HG02678 (cell line): ENCODE results near the gene PLK5.

ENCODE experiments used
- ATAC-seq: cut with Tn5 transposase; IDR thresholded peaks from one replicate; pipeline ENCODE4 v1.9.1; 2021; ENCODE audit warnings: mild to moderate bottlenecking, moderate library complexity; ENCODE audit not compliant: unreplicated experiment

Gene PLK5

DNA sequence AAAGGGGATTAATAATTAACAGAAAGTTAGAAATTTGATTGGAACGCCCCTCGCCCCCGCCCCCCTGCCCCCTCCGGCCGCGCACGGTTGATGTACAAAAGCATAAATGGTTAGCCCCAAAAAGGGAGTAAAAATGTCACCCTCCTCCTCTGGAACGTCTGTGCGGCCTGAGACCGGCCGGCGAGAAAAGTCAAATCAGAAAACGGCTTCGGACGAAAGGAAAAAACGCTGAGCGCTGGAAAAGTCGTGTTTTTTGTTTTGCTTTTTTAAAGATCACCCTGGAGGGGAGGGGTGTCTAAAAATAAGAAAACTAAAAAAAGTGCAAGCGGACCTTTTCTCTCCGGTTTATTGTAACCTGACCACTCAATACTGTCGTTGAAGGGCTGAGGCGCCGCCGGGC lies 31.1 kb downstream of the PLK5 start:
- ATAC-seq: no peak

DNA sequence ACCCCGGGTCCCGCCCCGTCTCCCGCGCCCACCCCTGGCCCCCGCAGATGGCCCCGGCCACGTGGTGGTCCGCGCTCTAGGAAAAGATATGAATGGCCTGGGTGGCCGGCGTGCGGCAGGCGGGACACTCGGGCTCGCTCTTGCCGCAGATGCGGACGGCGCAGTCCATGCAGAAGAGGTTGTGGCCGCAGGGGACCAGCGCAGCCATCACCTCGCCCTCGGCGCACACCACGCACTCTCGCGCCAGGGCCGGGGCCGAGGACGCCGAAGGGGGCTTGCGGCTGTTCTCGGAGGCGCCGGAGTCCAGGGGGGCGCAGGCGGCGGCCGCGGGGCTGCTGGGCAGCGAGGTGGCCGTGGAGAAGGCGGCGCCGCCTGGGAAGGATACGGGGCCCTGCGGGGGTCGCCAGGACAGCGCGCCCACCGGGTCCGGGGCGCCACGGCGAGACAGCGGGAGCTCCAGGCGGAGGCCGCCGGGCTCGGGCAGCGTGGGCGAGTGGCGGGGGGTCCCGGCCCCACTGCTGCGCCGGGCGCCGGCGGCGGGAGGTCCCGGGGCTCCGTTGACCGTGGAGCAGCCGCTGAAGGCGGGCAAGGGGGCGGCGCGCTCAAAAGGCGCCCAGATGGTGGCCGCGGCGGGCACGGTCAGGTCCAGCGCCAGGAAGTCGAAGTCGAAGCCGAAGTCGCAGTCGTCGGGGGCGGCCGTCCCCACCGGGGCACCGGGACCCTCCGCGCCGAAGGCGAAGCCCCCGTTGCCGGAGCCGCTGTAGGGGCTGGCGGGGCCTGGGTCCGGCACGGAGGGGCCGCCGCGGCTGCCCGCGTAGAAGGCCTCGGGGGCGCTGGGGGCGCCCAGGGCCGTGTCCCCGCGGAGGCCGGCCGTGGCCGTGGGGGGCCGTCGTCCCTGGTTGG lies 31.9 kb downstream of the PLK5 start:
- ATAC-seq: no peak

DNA sequence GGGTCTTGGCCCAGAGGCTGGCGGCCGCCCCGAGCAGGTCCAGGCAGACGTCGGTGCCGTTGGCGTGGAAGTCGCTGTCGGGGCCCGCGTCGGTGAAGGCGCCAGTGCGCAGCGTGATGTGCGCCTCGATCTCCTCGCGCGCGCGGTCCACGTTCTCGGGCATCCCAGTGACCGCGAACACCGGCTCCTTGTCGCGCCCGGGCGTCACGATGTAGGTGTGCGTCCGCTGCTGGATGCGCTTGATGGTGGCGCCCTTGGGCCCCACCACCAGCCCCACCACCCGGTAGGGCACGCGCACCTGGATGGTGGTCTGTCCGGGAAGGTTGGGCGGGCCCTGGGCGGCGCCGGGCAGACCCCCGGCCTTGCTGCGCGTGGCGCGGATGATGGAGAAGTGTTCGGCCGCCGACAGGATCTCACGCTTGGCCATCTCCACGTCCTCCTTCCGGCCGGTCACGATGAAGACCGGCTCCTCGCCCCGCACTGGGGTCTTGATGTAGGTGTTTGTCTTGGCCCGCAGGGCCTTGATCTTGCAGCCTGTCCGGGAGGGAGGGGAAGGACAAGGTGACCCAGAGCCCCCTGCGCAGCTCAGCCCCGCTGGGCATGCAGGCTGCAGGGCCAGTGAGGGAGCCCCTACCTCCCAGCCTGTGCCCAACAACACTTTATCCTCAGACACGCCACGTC lies 32.7 kb downstream of the PLK5 start:
- no peak for ATAC-seq

- ATAC-seq: no peak
These were observed 34.7 kb downstream of the PLK5 start for GRCh38 chr19:1558552-1558951.

DNA sequence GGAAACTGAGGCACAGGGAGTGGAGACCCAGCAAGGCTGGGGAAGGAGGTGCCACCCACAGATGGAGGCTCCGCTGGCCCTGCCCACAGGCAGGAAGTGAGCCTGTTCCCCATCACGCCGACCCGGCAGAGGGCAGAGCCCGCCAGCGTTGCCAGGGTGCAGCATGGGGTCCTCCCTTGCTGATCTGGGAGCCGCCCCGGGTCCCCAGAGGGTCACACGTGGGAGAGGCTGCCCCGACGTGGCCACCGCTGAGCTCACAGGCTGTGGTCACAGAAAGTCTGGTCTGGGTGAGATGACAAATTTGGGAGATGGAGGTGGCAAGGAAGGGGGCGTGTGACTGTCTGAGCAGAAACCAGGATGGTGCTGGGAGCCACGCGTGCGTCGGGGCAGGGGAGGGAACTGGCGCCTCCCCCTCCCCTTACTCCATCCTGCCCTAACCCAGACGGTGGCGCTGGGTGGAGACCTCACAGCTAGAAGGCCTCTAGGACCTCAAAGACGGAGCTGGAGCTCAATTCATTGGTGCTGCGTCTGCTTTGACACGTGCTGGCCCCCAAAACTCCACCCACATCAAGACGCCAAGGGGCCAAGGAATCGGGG lies 36.5 kb downstream of the PLK5 start:
- no peak for ATAC-seq

GRCh38 chr19:1561236-1561842 lies 37.5 kb downstream of the PLK5 start:
- ATAC-seq: no peak

GRCh38 chr19:1563251-1563650 lies 39.4 kb downstream of the PLK5 start:
- no peak for ATAC-seq

DNA sequence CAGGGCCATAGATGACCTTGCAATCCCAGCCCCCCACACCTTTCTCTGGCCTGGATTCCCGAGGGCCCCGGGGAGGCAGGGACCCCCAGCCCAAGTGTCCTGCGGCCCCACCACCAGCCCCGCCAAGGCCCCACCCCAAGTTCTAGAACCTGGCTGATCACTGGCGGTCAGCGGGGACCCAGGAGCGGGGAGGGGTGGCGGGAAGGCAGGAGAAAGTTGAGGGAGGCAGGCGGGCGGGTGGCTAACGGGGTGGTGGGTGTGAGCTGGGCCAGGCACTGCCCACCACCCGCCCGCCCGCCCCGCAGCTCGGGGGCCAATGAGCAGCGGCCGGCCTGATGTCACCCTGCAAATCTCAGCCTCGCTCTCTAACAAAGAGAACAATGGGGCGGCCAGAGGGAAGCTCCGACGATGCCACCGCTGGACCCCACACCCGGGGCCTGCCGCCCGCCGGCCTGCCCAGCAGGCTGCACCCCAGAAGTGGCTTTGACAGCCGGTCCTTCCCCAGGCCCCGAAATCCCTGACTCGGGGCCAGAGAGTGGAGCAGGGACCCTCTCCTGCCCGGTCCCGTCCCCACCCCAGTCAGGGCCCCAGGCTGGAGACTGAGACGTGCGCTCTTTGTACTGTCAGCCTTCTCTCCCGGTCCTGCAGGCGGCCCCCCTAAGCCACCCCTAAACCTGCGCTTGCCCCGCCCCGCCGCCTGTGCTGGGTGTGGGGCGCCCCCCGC lies 42.7 kb downstream of the PLK5 start:
- ATAC-seq: no peak

- ATAC-seq: no peak
These were observed 43.4 kb downstream of the PLK5 start for GRCh38 chr19:1567116-1567847.

DNA sequence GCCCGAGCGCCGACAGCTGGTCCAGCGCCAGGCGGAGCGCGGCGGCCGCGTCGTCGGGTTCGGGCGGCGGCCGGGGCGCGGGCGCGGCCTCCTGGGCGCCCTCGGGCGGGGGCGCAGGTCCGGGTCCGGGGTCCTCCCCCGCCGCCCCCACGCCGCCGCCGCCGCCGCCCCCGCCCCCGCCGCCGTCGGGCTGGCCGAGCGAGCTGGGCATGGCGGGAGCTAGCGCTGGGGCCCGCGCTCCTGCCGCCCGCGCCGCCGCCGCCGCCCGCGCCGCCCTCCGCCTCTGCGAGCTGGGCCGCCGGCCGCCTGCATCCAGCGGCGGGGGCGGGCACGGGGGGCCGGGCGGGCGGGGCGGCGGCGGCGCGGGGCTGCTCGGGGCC lies 44.0 kb downstream of the PLK5 start:
- no peak for ATAC-seq

DNA sequence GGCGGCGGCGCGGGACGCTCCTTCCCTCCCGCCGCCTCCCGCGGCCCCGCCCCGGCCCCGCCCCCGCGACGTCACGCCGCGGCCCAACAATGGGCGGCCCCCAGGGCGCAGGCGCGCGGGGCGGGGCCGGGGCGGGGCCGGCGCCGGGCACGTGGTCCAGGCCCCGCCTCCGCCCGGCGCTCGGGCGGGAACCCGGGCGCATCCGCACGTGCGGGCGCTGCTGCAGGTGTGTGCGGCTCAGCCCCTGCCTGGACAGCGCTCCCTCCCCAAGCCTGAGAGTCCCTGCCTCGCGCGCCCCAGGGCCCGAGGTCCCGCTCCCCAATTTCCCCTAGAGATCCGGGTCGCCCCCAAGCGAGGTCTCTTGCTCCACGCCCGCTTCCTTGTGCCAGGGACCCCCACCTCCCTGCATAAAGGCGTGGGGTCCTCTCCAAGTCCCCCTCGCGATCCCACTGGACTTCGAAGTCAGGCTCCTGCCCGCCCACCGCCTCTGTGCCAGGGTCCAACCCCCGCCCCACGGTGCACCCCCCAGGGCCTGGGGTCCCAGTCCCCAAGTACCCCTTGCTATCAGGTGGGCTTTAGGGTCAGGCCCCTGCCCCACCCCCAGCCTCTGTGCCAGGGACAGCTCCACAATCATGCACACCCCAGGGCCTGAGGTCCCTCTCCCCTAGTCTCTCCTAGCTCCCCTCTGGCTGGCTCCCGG lies 44.6 kb downstream of the PLK5 start, which contains the start of gene MEX3D:
Gene MEX3D (minus strand): TSS at position 6 of the 700 bp plus-strand sequence. CDS start 267 bp downstream, outside the sequence.
- ATAC-seq: peak; percentile 72

DNA sequence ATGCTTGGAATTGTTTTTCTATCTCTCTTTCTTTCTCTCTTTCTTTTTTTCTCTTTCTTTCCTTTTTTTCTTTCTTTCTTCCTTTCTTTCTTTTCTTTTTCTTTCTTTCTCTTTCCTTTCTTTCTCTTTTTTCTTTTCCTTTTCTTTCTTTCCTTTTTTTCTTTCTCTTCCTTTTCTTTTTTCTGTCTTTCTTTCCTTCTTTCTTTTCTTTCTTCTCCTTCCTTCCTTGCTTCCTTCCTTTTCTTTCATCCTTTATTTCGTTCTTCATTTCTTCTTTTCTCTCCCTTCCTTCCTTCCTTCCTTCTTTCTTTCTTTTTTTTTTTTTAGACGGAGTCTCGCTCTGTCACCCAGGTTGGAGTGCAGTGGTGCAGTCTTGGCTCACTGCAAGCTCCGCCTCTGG lies 46.1 kb downstream of the PLK5 start:
- ATAC-seq: no peak

GRCh38 chr19:1570836-1571235 lies 47.0 kb downstream of the PLK5 start:
- ATAC-seq: no peak

DNA sequence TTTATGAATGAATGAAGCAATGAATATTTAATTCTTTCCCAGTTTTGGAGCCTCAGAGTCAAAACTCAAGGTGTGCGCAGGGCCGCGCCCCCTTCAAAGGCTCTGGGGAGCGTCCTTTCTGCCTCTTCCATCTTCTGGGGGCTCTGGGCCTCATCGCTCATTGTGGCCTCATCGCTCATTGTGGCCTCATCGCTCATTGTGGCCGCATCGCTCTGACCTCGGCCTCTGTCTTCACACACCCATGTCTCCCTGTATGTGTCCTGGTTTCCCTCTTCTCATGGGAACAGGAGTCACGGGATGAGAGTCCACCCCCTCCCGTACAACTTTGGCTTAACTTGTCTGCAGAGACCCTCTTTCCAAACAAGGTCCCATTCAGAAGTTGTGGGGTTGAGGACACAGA lies 47.5 kb downstream of the PLK5 start:
- no peak for ATAC-seq

GRCh38 chr19:1572795-1573194 lies 48.9 kb downstream of the PLK5 start:
- no peak for ATAC-seq

GRCh38 chr19:1574354-1575136 lies 50.7 kb downstream of the PLK5 start:
- no peak for ATAC-seq

DNA sequence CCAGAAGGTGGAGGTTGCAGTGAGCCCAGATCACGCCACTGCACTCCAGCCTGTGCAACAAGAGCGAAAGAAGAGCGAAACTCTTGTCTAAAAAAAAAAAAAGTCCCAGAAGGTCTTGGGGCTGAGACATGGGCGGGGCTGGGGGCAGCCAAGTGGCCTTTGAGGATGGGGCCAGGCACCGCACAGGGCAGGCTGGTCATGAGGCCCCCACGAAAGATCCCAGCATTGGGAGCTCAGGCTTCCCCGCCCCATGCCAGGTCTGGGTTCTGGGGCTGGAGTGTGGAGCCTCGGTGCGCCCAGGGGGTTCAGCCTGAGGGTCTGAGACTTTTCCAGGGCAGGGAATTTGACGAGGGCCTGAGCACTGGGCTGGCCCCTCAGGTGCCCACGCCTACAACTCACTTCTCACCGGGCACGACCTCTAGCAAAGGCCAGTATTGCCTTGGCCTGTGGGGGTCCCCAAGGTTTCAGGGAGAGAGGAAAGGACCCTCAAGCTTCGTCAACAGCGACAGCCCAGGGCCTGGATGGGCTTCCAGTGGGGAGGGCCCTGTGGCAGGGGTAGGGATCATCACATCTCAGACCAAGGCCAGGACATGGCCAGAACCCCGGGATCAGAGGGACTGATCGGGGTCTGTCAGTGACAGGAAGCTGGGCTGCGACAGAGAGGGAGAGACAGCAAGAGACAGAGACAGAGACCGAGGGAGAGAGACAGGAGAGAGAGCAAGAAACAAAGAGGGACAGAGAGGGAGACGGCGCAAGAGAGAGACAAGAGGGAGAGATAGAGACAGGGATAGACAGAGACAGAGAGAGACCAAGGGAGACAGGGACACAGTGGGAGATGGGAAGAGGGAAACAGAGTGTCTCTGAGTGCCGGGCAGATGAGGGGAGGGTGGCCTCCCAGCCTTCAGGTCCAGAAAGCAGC lies 51.7 kb downstream of the PLK5 start:
- ATAC-seq: no peak
